GM21423 (cell line): ENCODE results near the gene NFATC1.

ENCODE experiments used
- ATAC-seq: cut with Tn5 transposase; IDR thresholded peaks from one replicate; pipeline ENCODE4 v1.9.1; 2021; ENCODE audit warnings: mild to moderate bottlenecking, moderate library complexity; ENCODE audit not compliant: unreplicated experiment

The NFATC1 gene

GRCh38 chr18:79420033-79420745 lies 24.5 kb downstream of the NFATC1 start:
- ATAC-seq, result no peak

DNA sequence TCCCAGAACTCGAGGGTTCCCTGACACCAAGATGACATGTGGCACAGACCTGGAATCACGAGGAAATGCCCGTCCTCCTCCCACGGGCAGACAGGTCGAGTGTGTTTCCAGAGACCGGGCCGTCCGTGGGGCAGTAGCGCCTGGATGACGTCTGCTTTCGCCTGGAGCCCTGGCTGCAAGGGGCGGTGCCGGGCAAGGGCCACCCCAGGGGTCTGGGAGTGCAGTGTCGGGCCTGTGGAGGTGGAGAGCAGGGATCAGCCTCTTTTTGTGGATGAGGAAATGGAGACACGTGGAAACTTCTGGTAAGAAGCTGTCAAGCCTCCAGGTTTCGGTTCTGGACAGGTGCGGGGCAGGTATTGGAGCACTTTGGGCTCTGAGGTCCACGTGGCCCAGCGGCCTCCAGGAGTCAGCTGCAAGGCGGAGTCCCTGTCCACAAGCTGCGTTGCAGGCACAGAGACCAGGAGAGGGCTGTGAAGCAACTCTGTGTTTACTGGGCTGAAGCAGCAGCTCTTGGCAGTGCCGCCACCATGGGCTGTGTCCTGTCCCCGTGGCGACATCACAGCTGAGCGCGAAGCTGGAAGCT lies 25.6 kb downstream of the NFATC1 start:
- ATAC-seq, result no peak

- no peak for ATAC-seq
Observed at GRCh38 chr18:79422022-79422782, 26.5 kb downstream of the NFATC1 start.

DNA sequence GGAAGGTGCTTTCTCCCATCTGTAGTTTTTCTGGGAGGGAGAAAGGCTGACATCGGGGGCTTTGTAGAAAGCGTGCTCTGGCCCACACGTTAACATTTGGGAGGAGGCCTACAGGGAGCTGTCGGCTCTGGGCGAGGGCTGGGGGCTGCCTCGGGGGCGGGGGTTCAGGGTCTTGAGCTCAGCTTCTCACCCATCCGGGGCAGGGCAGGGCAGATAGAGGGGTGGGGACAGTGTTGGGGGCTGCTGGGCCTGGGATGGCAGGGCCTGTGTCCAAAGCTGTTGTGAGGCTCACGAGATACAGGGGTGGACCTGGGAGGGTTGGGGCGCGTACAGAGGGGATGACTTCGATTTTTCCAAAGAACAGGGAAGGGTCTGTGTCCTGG lies 27.0 kb downstream of the NFATC1 start:
- no peak for ATAC-seq

GRCh38 chr18:79423211-79424007 lies 27.7 kb downstream of the NFATC1 start:
- ATAC-seq, result no peak

DNA sequence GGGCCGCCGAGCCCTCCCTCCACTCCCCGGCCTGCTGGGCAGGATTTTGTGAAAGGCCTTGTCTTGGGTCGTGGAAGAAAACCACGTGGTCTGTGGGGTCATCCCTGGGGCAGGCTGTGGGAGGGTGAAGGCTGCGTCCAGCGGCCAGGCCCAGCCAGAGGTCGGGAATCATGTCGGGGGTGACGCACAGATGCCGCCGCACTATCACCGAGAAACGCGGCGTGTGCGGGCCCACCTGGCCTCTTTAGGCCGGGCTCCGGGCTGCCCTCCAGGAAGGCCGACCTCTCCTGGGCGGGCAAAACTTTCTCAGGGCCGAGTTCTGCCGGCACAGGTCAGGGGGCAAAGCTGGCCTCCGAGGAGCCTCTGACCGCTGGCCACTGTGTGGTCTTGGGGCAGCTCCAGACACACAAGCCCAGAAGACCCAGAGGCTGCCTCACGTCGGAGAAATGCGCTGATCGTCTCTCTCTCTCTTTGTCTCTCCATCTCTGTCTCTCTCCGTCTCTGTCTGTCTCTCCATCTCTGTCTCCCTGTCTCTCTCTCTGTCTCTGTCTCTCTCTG lies 28.4 kb downstream of the NFATC1 start:
- ATAC-seq, result no peak

GRCh38 chr18:79424880-79425568 lies 29.3 kb downstream of the NFATC1 start:
- no peak for ATAC-seq

DNA sequence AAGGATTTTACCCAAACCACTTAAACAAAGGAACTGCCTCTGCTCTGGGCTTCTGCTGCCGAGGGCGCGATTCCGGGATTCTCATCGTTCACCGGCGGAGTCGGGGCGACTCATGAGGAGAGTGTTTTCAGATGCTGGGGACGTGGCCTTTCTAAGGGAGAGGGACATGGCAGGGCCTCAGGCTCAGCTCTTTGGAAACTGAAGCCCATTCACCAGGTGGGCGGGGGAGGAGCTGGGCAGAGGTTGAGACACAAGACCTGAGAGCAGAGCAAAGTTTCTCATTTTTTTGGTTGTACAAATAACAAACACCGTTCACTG lies 29.8 kb downstream of the NFATC1 start:
- ATAC-seq, result no peak

DNA sequence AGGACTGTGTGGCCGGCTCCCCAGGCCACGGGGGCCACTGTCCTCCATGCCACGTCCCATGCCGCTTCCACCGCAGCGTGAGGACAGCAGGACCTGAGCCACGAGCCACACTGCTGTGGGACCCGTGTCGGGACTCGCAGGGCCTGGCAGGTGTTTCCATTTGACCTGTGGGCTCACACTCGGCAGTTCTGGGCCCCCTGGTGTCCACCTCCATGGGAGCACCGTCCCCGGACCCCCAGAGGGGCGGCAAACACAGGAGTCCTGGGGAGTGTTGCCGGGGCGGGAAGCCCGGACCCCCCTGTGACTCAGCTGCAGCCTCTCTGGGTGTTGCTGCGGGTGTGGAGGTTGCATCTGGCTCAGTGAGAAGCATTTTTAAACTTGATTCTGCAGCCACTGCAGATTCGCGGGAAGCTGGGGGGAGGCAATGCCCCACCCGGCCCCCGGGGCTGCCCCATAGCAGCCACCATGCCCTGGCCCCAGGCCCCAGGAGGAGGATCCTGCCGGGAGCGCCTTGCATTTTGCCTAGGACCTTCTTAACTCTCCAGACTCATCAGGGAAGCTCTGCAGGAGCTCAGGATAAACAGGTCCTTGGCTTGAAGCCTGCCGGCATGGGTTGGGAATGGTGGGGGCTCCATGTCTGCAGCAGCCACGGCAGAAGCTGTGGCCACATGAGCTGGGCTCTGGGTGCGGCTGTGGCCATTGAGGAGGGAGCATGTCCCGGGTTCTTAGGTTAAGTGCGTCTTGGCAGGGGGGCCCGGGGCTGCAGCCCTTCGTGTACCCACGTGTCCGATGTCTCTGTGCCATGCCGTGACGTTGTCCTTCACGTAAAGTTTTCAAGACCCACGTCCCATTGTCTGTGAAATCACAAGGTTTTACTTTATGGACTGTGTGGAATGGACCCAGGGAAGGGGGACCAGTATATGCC lies 30.9 kb downstream of the NFATC1 start:
- ATAC-seq, result no peak

- ATAC-seq, result no peak
Observed at GRCh38 chr18:79427368-79428225, 31.9 kb downstream of the NFATC1 start.

- ATAC-seq, result no peak
Observed at GRCh38 chr18:79428287-79428686, 32.6 kb downstream of the NFATC1 start.

- no peak for ATAC-seq
Observed at GRCh38 chr18:79429381-79429780, 33.7 kb downstream of the NFATC1 start.

GRCh38 chr18:79429785-79430281 lies 34.1 kb downstream of the NFATC1 start:
- ATAC-seq, result no peak

DNA sequence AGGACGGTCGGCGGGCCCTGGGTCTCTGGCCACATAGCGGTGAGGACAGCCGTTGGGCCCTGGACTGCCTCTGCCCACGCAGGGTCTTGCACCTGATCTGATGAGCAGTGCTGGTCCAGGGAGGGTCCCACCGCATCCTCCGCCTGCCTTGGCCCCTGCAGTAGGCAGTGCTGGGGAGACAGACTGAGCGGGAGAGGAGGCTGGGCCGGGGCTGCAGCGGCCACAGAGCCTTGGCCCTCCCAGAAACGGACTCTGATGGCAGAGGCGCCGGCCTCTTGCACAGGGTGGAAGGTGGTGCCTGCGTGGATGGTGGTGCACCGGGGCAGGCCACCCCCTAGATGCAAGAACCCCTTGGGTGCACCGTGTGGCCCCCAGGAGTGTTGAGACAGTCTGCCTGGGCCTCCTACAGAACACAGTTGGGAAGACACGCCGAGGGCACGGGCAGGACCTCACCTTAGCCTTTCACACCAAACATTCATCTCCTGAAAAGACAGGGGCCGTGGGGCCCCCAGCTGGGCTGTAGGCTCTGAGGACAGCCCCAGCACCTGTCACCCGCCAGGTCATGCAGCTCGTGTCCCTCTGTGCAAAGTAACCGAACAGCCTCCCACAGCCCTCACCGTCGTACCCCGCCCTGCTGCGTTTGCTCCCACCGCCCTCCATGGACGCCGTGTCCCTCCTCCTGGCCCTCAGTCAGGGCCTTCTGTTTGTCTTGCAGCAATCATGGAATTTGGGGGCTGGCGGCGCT lies 36.8 kb downstream of the NFATC1 start:
- no peak for ATAC-seq

GRCh38 chr18:79433431-79433830 lies 37.7 kb downstream of the NFATC1 start:
- no peak for ATAC-seq

DNA sequence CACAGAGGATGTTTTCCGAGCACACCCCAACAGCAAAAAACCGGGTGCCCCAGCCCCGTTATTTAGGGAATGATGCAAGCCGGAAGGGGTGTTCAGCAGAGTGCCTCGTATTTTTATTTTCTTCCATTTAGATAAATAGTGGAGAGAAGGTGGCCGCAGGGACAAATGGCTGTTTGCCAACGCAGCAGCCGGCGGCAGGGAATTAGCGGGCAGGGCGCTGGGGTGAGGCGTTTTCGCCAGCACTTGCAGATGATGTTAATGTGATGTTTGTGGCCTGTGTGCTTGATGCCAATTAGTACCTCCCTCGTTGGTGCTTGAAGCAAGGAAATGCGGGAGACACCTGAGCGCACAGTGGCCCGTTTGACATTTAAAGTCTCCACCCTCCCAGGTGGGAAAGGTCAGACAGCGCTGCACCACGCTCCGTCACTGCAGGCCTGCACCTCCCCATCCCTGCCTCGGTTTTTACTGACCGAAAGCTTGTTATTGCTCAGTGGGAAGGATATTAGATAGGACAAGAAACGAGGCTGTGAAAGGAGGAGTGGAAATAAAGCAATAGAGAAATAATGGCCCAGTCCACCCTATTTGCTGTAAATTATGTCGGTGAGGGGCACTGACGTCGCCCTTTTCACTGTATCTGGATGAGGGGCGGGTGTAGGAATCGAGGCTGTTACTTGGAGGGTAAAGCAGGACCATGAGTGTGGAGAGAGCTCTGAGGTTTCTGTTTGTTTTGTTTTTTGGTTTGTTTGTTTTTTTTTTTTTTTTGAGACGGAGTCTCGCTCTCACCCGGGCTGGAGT lies 39.1 kb downstream of the NFATC1 start:
- ATAC-seq, result no peak
